Stimulated activated CD8-positive, alpha-beta memory T cell treated with anti-CD3 and anti-CD28 coated beads, Interleukin-4, amount 100 ng/mL, for 24 hours (primary cell): Measurements from ENCODE around the gene FBXL16.

Source experiments
- DNase-seq: peaks from one replicate; pipeline ENCODE4 v3.0.0-alpha.2; 2020; ENCODE audit warnings: low read depth

The FBXL16 gene

GRCh38 chr16:660459-661183 lies 45.0 kb downstream of the FBXL16 start:
- DNase-seq = no peak

GRCh38 chr16:660132-660458 lies 45.5 kb downstream of the FBXL16 start:
- DNase-seq = no peak

DNA sequence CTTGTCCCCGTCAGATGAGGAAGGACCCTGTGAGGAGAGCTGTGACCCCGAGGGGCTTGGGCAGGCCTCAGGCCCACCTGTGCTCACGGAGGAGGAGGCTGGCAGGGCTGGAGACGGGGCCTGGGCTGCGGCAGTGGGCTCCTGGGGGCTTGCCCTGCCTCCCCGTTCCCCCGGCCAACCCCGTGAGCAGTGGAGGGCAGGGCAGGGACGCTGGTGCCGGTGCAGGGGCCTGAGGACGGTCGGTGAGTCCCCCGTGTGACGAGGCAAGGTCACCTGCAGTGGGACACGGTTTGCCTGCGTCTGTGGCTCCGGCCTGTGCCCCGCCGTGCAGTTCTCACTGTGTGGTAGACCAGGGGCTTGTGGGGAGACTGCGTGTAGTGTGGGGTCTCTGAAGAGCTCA lies 46.0 kb downstream of the FBXL16 start:
- DNase-seq = no peak

DNA sequence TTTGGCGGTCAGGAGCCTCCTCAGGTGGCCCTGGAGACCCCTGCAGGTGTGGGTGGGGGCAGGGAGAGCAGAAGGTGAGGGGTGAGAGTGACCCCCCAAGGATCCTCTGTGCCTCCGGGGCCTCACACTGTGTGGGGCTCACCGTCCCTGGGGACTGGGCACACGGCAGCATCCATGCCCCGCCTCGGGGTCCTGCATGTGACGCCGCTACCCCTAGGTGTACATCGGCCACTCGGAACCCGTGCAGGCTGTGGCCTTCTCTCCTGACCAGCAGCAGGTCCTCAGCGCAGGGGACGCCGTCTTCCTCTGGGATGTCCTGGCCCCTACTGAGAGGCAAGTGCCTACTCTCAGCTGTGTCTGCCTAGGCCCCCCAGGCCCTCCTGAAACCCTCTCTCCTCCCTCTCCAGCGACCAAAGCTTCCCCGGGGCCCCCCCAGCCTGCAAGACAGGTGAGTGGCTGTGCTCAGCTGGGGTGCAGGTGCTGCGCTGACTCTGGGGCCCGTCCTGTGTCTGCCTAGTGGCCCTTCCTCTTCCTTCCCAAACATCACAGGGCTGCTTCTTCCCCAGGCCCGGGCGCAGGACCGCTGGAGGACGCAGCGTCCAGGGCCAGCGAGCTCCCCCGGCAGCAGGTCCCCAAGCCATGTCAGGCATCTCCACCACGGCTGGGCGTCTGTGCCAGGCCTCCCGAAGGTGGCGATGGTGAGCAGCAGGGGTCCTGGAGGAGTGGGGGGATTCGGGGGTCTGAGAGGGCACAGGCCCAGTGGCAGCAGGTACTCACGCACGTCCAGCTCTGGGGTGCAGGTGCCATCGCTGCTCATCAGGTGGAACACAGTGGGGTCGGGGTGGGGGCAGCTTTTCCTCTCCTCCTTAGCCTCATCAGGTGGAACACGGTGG lies 46.7 kb downstream of the FBXL16 start:
- no peak for DNase-seq

DNA sequence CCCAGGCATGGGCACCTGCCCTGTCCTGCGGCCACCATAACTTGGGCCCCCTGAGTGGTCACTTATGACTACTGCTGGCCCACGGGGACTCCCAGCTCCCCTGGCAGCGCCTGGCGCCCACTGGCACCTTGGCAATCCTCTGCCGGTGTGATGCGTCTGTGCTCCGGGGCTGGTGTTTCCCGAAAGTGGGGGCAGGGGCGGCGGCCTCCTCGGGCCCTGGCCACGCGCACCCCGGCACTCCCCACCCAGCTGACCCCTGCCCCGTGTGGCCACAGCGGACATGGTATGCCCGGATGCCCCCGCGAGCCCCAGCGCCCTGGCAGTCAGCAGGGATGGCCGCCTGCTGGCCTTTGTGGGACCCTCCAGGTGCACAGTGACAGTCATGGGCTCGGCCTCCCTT lies 48.1 kb downstream of the FBXL16 start:
- no peak for DNase-seq

GRCh38 chr16:654034-654433 lies 51.6 kb downstream of the FBXL16 start:
- DNase-seq = no peak

DNA sequence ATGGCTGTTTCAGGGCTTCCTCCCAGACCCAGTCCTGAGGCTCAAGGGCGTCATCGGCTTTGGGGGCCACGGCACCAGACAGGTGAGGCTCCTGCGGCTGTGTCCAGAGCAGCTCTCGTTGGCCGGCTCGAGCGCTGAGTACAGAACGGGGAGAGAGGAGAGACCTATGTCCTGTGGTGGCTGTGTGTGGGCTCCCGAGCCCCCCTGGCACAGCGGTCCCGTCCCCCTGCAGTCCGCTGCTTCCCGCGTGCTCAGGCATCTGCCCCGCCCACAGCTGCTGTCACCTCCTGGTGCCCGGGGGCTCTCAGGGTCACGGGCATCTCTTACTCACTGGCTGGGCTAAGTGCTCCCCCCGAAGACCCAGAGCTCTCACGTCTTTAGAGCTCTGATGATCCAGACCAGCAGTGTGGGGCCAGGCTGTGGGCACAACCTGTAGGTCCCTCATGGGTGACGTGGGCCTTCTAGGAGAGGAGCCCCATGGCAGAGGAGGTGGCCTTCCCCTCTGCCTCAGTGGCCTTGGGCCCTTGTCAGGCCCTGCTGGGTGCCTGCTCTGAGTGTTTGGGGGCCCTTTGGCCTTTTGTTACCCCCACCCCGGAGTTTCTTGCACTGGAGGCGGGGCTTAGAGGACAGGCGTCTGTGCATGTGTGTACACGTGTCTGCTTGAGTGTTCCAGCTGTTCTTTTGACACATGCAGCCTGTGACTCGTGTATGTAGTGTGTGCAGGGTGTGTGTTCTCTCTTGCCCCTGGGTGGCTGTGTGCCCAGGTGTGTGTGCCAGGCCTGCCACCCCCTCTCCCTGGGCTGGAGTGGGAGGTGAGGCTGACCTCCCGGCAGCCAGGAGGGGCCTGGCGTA lies 52.9 kb downstream of the FBXL16 start:
- DNase-seq = no peak

GRCh38 chr16:651844-652243 lies 53.8 kb downstream of the FBXL16 start:
- no peak for DNase-seq

- no peak for DNase-seq
Observed at GRCh38 chr16:649631-650030, 56.0 kb downstream of the FBXL16 start.

GRCh38 chr16:648781-649589 lies 56.6 kb downstream of the FBXL16 start, which contains the start of gene WDR90:
TSS of gene WDR90 (plus strand) at chr16:649365. CDS start at chr16:649417, 52 bp downstream.
- peak; percentile 93 for DNase-seq

DNA sequence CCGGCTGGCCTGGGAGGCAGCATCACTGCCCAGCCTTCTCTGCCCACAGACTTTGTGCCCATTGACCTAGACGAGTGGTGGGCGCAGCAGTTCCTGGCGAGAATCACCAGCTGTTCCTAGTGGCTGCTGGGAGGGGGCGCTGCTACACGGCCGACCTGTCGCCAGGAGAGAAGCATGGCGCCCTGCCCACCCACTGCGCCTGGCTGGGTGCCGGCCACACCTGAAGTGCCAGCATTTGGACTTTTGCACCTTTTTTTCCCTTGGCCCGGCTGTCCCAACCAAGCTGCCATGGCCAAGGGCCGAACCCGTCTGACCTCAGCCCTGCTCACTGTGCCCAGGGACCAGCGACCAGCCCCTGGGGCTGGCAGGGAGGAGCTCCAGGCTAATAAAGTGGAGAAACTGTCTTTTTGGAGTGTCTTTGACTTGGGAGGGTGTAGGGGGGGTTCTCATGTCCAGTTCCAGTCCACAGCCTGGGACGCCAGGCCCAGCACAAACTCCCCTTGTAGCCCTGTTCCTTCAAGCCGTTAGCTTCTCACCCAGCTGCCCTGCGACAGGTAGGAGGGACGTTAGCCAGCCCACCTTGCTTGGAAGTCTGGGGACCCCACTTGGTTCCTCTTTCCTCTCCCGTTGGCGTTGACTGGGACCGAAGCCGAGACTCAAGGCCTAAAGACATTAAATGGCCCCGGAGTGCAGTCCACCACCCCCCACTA lies 57.4 kb downstream of the FBXL16 start:
- no peak for DNase-seq

DNA sequence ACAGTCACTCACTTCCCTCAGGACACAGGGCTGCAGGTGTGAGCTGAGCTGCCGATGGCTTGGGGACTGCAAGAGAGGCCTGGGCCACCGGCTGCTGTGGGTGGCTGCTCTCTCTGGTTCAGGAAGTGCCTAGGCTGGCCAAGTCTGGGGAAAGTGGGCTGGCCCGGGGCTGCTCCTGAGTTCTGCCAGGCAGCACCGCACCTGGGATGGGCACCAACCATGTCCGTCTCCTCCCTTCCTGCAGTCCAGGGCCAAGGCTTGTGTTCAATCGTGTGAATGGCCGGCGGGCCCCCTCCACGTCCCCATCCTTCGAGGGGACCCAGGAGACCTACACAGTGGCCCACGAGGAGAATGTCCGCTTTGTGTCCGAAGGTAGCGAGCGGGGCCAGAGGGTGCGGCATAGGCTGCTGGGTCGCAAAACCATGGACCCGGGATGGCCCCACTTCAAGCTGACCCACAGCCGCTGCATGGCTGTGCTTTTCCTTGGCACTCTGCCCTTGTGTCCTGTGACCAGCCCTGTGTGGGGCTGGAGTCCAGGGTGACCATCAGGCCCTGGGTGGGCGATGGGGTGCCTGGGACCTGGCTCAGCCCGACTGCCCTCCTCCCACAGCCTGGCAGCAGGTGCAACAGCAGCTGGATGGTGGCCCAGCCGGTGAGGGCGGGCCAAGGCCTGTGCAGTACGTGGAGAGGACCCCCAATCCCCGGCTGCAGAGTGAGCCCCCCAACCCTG lies 58.3 kb downstream of the FBXL16 start:
- no peak for DNase-seq

DNA sequence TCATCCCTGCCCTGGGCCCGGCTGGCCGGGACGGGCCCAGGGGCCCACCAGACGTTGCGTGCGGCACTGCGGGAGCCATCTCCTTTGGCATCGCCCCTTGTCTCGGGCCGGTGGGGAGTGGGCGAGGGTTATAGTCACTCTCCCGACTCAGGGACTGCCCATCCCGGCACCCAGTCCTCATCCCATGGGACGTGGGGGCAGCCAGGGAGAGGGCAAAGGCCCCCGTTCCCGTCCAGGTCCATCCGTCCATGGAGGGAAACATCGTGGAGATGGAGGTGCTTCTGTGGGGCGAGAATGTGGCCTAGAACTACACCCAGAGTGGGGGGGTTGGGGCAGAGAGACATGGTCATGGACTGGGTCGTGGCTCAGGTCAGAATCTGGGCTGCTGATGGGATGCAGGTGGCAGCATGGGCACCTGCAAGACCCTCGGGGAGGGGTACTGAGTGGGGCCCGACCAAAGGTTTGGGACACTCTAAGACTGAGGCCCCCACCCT lies 58.9 kb downstream of the FBXL16 start:
- DNase-seq = no peak

GRCh38 chr16:645852-646678 lies 59.5 kb downstream of the FBXL16 start:
- DNase-seq = no peak

DNA sequence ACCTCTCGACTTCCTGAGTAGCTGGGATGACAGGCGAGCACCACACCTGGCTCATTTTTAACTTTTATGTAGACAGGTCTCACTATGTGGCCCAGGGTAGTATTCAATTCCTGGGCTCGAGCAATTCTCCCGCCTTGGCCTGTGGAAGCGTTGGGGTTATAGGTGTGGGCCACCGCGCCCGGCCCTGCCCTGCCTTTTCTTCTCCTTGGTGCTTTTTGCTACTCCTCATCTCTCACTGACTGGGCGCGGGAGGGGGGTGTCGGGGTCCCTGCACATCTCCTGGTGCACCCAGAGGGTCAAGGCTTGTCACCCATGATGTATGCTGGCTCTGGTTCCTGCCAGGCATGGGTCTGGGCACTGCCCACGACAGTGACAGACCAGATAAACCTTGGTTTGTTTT lies 61.0 kb downstream of the FBXL16 start:
- DNase-seq = no peak

DNA sequence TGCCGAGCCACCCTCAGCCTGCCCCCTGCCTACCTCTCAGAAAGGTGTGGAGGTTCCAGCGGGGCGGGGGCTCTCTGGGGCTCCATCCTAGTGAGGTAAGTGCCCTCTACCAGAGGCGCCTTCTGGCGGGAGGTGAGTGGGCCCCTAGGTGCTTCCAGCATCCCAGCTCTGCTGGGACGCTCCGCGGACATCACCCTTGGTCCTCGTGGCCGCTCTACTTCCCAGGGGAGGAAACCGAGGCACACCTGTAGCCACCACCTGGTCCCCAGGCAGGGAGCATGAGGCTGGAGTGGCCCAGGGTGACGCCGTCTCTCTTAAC lies 62.6 kb downstream of the FBXL16 start:
- no peak for DNase-seq
